HG02571 (cell line): Measurements from ENCODE around the gene FGF22.
"Not testable (repeated sequence)": the region's sequence is repeated elsewhere in the genome, so short reads cannot be mapped to it uniquely, and the experiment has no call there.

Experiments used
- ATAC-seq: cut with Tn5 transposase; IDR thresholded peaks from one replicate; pipeline ENCODE4 v1.9.1; 2021; ENCODE audit warnings: mild to moderate bottlenecking, moderate library complexity; ENCODE audit not compliant: unreplicated experiment

Gene FGF22

GRCh38 chr19:657611-658010 lies 17.9 kb downstream of the FGF22 start:
- ATAC-seq, result no peak

GRCh38 chr19:658059-658839 lies 18.6 kb downstream of the FGF22 start:
- no peak for ATAC-seq

- ATAC-seq, result no peak
Measured at GRCh38 chr19:658916-659839, 19.5 kb downstream of the FGF22 start.

- ATAC-seq, result no peak
Measured at GRCh38 chr19:660793-661426, 21.2 kb downstream of the FGF22 start.

GRCh38 chr19:661427-662196 lies 21.9 kb downstream of the FGF22 start:
- ATAC-seq, result no peak

- ATAC-seq, result peak; percentile 19
Measured at GRCh38 chr19:662207-662961, 22.7 kb downstream of the FGF22 start.

GRCh38 chr19:662962-663681 lies 23.4 kb downstream of the FGF22 start, which contains the start of gene RNF126:
Gene RNF126, minus strand, starts transcription at chr19:663214. Its CDS starts 93 bp downstream, at chr19:663121.
- ATAC-seq, result peak; percentile 61

GRCh38 chr19:663682-664117 lies 24.0 kb downstream of the FGF22 start:
- ATAC-seq, result no peak

GRCh38 chr19:664913-665443 lies 25.3 kb downstream of the FGF22 start:
- no peak for ATAC-seq

GRCh38 chr19:666985-667573 lies 27.4 kb downstream of the FGF22 start:
- ATAC-seq, result not testable (repeated sequence)

- not testable (repeated sequence) for ATAC-seq
Measured at GRCh38 chr19:668675-669434, 29.2 kb downstream of the FGF22 start.

GRCh38 chr19:670609-671075 lies 31.0 kb downstream of the FGF22 start:
- no peak for ATAC-seq

GRCh38 chr19:674282-675151 lies 34.8 kb downstream of the FGF22 start:
- no peak for ATAC-seq

GRCh38 chr19:676007-676338 lies 36.3 kb downstream of the FGF22 start:
- no peak for ATAC-seq

GRCh38 chr19:676339-677105 lies 36.8 kb downstream of the FGF22 start, which contains the start of gene FSTL3:
Gene FSTL3, plus strand, starts transcription at chr19:676392. Its CDS starts 32 bp downstream, at chr19:676424.
- no peak for ATAC-seq

GRCh38 chr19:677201-677600 lies 37.5 kb downstream of the FGF22 start:
- ATAC-seq, result no peak
